Activated T-cell treated with anti-CD3 and anti-CD28 coated beads for 24 hours (primary cell): ENCODE measurements around the gene SLC2A9.
"Not testable (repeated sequence)": the region's sequence is repeated elsewhere in the genome, so short reads cannot be mapped to it uniquely, and the experiment has no call there.

Experiments used
- DNase-seq: peaks from one replicate; pipeline ENCODE4 v3.0.0-alpha.2; 2020; ENCODE audit warnings: low read depth

Gene SLC2A9

GRCh38 chr4:9996319-9997110 lies 24.8 kb downstream of the SLC2A9 start:
- no peak for DNase-seq

- DNase-seq, result no peak
Measured at GRCh38 chr4:9994246-9994847, 26.9 kb downstream of the SLC2A9 start.

GRCh38 chr4:9989918-9990635 lies 31.2 kb downstream of the SLC2A9 start:
- no peak for DNase-seq

GRCh38 chr4:9988933-9989332 lies 32.4 kb downstream of the SLC2A9 start:
- DNase-seq, result no peak

- no peak for DNase-seq
Measured at GRCh38 chr4:9988363-9988749, 32.9 kb downstream of the SLC2A9 start.

- DNase-seq, result no peak
Measured at GRCh38 chr4:9987749-9988362, 33.4 kb downstream of the SLC2A9 start.

- no peak for DNase-seq
Measured at GRCh38 chr4:9984621-9985020, 36.7 kb downstream of the SLC2A9 start.

- DNase-seq, result no peak
Measured at GRCh38 chr4:9983211-9983610, 38.1 kb downstream of the SLC2A9 start.

- not testable (repeated sequence) for DNase-seq
Measured at GRCh38 chr4:9981899-9982298, 39.4 kb downstream of the SLC2A9 start.

GRCh38 chr4:9980898-9981297 lies 40.4 kb downstream of the SLC2A9 start:
- no peak for DNase-seq

- DNase-seq, result no peak
Measured at GRCh38 chr4:9979101-9979701, 42.1 kb downstream of the SLC2A9 start.

GRCh38 chr4:9977518-9978031 lies 43.7 kb downstream of the SLC2A9 start:
- DNase-seq, result no peak

GRCh38 chr4:9976781-9977180 lies 44.5 kb downstream of the SLC2A9 start:
- DNase-seq, result no peak

- no peak for DNase-seq
Measured at GRCh38 chr4:9976293-9976692, 45.0 kb downstream of the SLC2A9 start.

- DNase-seq, result no peak
Measured at GRCh38 chr4:9971711-9972110, 49.6 kb downstream of the SLC2A9 start.

GRCh38 chr4:9970399-9971011 lies 50.8 kb downstream of the SLC2A9 start:
- DNase-seq, result no peak

GRCh38 chr4:9969526-9970398 lies 51.5 kb downstream of the SLC2A9 start:
- DNase-seq, result no peak

- DNase-seq, result no peak
Measured at GRCh38 chr4:9968472-9968871, 52.8 kb downstream of the SLC2A9 start.

GRCh38 chr4:9964879-9965278 lies 56.4 kb downstream of the SLC2A9 start:
- no peak for DNase-seq

GRCh38 chr4:9963328-9963727 lies 58.0 kb downstream of the SLC2A9 start:
- no peak for DNase-seq
